ENCODE measurements around the gene ABCA1. TPM values are rescaled to one million over a fixed set of nuclear protein-coding genes. Genes with fewer than 3 reads are reported as not detected.

The ABCA1 gene
- total and polyA plus RNA-seq, 2 of the 4 experiments (the other 2 are of a cell fraction) = 5.8 to 52.2 TPM

DNA sequence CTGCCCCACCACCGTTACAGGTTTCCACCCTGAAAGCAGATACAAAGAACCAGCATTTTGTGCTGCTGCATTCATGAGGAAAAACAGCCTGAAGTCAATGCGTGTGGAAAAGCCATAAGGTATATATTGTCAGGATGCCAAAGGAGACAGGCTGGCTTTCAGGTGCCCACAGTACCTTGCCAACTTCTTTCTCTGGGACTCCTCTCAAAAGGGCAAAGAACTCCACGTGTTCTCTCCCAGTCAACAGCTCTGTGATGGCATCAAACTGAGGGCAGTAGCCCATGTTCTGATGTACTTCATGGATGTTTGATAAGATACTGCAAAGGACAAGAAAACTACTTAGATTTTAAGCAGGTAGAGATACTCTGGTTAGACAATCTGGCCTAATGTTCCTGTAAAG is 139.7 kb downstream of the ABCA1 start:
- H2AFZ ChIP-seq (replicated peaks; ENCODE audit: low read length, poor library complexity) = no peak overlapping the region
- no peak overlapping the region for H2AK9ac ChIP-seq (replicated peaks; ENCODE audit: low read depth, low read length, poor library complexity)
- no peak overlapping the region for H3K4me3 ChIP-seq (ENCODE audit: insufficient read depth, low read depth, low read length)
- H2AK5ac ChIP-seq (ENCODE audit: low read depth, low read length) = no peak overlapping the region
- DNase-seq (no peak), ATAC-seq (ENCODE audit: low read depth) (no peak)
- dilution Hi-C loops (cut with HindIII; ENCODE audit: low sequenced_read_pairs, unreplicated experiment) (no loop called here), intact Hi-C loops (cut with micrococcal nuclease) (no loop called here), in situ Hi-C loops (cut with MboI; ENCODE audit: low sequenced_read_pairs) (loop anchor here (10.0 kb wide), 1 partner anchor 627 kb away; no protein-coding TSS in a partner anchor)
- H3K27ac ChIP-seq (ENCODE audit: insufficient read depth, low read length) = no peak overlapping the region
- no peak overlapping the region for H3K4me2 ChIP-seq (ENCODE audit: low read depth, low read length)
- no peaks in the 10 kb centered on the region for H3K27me3 ChIP-seq (ENCODE audit: control insufficient read depth, insufficient read depth, low read length)
- H3K14ac ChIP-seq (replicated peaks; ENCODE audit: low read depth, low read length) = no peak overlapping the region
- POLR2A ChIA-PET (ENCODE audit: unreplicated experiment) = no interaction called here
- no peaks in the 10 kb centered on the region for H4K20me1 ChIP-seq (ENCODE audit: insufficient read depth, low read length)
- H3K79me1 ChIP-seq (ENCODE audit: low read depth in 1 of 2, low read length in 2 of 2) = no peaks in the 10 kb centered on the region
- no peak overlapping the region for H2BK120ac ChIP-seq (ENCODE audit: low read depth, low read length)
- no peak overlapping the region for H3K4ac ChIP-seq (ENCODE audit: low read depth, low read length)
- no peak overlapping the region for H2BK20ac ChIP-seq (ENCODE audit: low read depth, low read length)
- no peak overlapping the region for H3K23ac ChIP-seq (ENCODE audit: low read depth, low read length)
- H3K18ac ChIP-seq (ENCODE audit: low read depth, low read length) = no peak overlapping the region
- H4K5ac ChIP-seq (ENCODE audit: low read depth, low read length) = no peak overlapping the region
- no peak overlapping the region for H4K8ac ChIP-seq (ENCODE audit: low read depth in 2 of 2, low read length in 2 of 2)
- no peaks in the 10 kb centered on the region; the same call in 1 of the 2 replicates for H3K4me1 ChIP-seq (ENCODE audit: control insufficient read depth, insufficient read depth, low read length)
- no peak overlapping the region for H3K56ac ChIP-seq (ENCODE audit: extremely low read depth, insufficient read depth, low read length)
- no peak overlapping the region for H4K91ac ChIP-seq (ENCODE audit: insufficient read depth, low read depth, low read length)
- peaks cover 67% of the 10 kb centered on the region for H3K36me3 ChIP-seq (ENCODE audit: control insufficient read depth, insufficient read depth, low read length)
- no peak for TF ChIP-seq CTCF (conservative IDR thresholded peaks at IDR 0.05; ENCODE audit: low read depth, low read length)
- no peak for TF ChIP-seq RFX5 (IDR thresholded peaks at IDR 0.05; ENCODE audit: low read depth, low read length)
- no peak for TF ChIP-seq FOS (IDR thresholded peaks at IDR 0.05; ENCODE audit: low read depth, low read length)
- no peak overlapping the region for H2BK5ac ChIP-seq (ENCODE audit: low read depth, low read length, poor library complexity, severe bottlenecking)
- H3K9me3 ChIP-seq (ENCODE audit: control insufficient read depth, insufficient read depth, low read length) = no peaks in the 10 kb centered on the region
- no peaks in the 10 kb centered on the region for H3K9me1 ChIP-seq (ENCODE audit: insufficient read depth, low read length)
- CTCF ChIA-PET = no interaction called here
- H3K9ac ChIP-seq (ENCODE audit: low read depth, low read length) = no peak overlapping the region
- H2BK15ac ChIP-seq (ENCODE audit: low read depth, low read length) = no peak overlapping the region
- BruUV-seq (replicated peaks) = no TSS peak
- WGBS, 2 experiments (ENCODE audit: extremely low coverage in 2 of 2, insufficient read length in 1 of 2) = 83% methylated on average over 1 of the region's 3 CpGs; no CpG with 5 or more reads in 1 of the 2 experiments
